Measurements from ENCODE around the gene CCDC177.

- TF ChIP-seq GABPA (IDR thresholded peaks at IDR 0.05 in 1 of 2, conservative IDR thresholded peaks at IDR 0.05 in 1 of 2) (no peak), CTCF (IDR thresholded peaks at IDR 0.05; ENCODE audit: low read depth, low read length, missing input control) (no peak), NR2F2 (IDR thresholded peaks at IDR 0.05) (no peak), RAD21 (IDR thresholded peaks at IDR 0.05) (no peak), EGR1 (IDR thresholded peaks at IDR 0.05; ENCODE audit: low read depth in 2 of 2) (no peak), MAX (IDR thresholded peaks at IDR 0.05) (no peak)
Observed at GRCh38 chr14:69528930-69529329, 45.7 kb downstream of the CCDC177 start.
